Testis (tissue), 3 donors: Measurements from ENCODE around the gene SLC4A4. TPM values are rescaled to one million over a fixed set of nuclear protein-coding genes. Genes with fewer than 3 reads are reported as not detected.

Source experiments
- DNase-seq: peaks from one replicate; pipeline ENCODE4 v3.0.0-alpha.2; 2019
- H3K27ac ChIP-seq, 2 donors: fragments of 200-600 bp; sonication (generic); one replicate each; pipeline ENCODE4 v1.5.1; 2019
- H3K27me3 ChIP-seq: fragments of 200-600 bp; sonication (generic); one replicate; pipeline ENCODE4 v1.5.1; 2019
- H3K36me3 ChIP-seq: fragments of 200-600 bp; sonication (generic); one replicate; pipeline ENCODE4 v1.5.1; 2017; ENCODE audit warnings: low read depth; ENCODE audit errors: missing control alignments
- H3K4me1 ChIP-seq: fragments of 200-600 bp; sonication (generic); one replicate; pipeline ENCODE4 v1.5.1; 2019
- H3K4me3 ChIP-seq, 2 donors: fragments of 200-600 bp; sonication (generic); one replicate each; pipeline ENCODE4 v1.5.1; 2017 to 2019
- H3K9me3 ChIP-seq: fragments of 200-600 bp; sonication (generic); one replicate; pipeline ENCODE4 v1.5.1; 2017
- CTCF ChIP-seq, 3 experiments: fragments of 450-650 bp in 2 of 3; fragments of 200-600 bp in 1 of 3; sonication (generic) in 1 of 3; IDR thresholded peaks; one replicate each; pipeline ENCODE4 v1.5.1; 2016 to 2019; ENCODE audit warnings: antibody characterized with exemption in 3 of 3, mild to moderate bottlenecking in 2 of 3, moderate library complexity in 1 of 3
- POLR2A ChIP-seq: fragments of 450-650 bp; IDR thresholded peaks from one replicate; pipeline ENCODE4 v1.6.1; 2017; ENCODE audit warnings: antibody characterized with exemption, mild to moderate bottlenecking, moderate library complexity
- WGBS, 2 donors: methylation state at CpG; one replicate each; pipeline ENCODE4 v1.1.5; 2018; 5-methylcytosine and 5-hydroxymethylcytosine counted together
- intact Hi-C: fragments of 100-400 bp; cut with DNase I; formaldehyde crosslinking; loops from one replicate; pipeline ENCODE4 v1.15.1; 2023; ENCODE audit warnings: low total_unique reads
- polyA plus RNA-seq: library from polyadenylated mRNA; stranded (reverse); fragments of 350-450 nt; fragmentation: Illumina TruSeq; extraction: RNeasy Lipid Tissue Mini Kit (QIAGEN cat#74804); gene quantifications from one replicate; pipeline ENCODE4 v1.2.3, GENCODE V29; 2014; ENCODE audit warnings: low read depth, low replicate concordance; ENCODE audit not compliant: insufficient read depth
- total RNA-seq, 2 donors: library from RNA; depleted of rRNA; stranded (reverse); fragments of >200 nt; gene quantifications; one replicate each; pipeline ENCODE4 v1.2.3, GENCODE V29; 2016

The SLC4A4 gene
- total and polyA plus RNA-seq, 3 donors from 2014 or later, result 1.7 to 2.9 (median 2.2) TPM

- TF ChIP-seq POLR2A, result no peak
- no peak for TF ChIP-seq CTCF (IDR thresholded peaks at IDR 0.05)
- Histone ChIP-seq H3K27me3 (no peaks in the 10 kb centered on the region), H3K4me3 (no peak overlapping the region), H3K4me1 (no peaks in the 10 kb centered on the region), H3K27ac (no peak overlapping the region), H3K36me3 (no peaks in the 10 kb centered on the region), H3K9me3 (no peaks in the 10 kb centered on the region)
- intact Hi-C loops, result no loop called here
- no peak for DNase-seq
These were observed 159.8 kb downstream of the SLC4A4 start for GRCh38 chr4:71498625-71499024.

DNA sequence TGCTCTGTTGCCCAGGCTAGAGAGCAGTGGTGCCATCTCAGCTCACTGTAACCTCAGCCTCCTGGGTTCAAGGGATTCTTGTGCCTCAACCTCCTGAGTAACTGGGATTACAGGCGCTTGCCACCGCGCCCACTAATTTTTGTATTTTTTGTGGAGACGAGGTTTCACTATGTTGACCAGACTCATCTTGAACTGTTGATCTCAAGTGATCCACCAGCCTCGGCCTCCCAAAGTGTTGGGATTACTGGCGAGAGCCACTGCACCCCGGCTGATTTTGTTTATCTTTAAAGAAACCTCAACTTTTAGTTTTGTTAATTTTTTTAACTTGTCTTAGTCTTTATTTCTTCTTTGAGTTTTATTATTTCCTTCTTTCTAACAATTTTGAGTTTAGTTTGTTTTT lies 163.2 kb downstream of the SLC4A4 start:
- intact Hi-C loops, result no loop called here
- 94 to 95% methylated on average over 7 of the region's 7 CpGs for WGBS, 2 donors
- no peak for TF ChIP-seq CTCF (IDR thresholded peaks at IDR 0.05)
- no peak for TF ChIP-seq POLR2A
- DNase-seq, result no peak
- no peak overlapping the region for H3K27ac ChIP-seq
- H3K27me3 ChIP-seq, result no peaks in the 10 kb centered on the region
- no peak overlapping the region for H3K4me3 ChIP-seq
- H3K36me3 ChIP-seq, result no peaks in the 10 kb centered on the region
- no peaks in the 10 kb centered on the region for H3K9me3 ChIP-seq
- no peaks in the 10 kb centered on the region for H3K4me1 ChIP-seq

- WGBS, 2 donors, result 86 to 94% methylated on average over 1 to 2 of the region's 2 CpGs
- intact Hi-C loops, result no loop called here
- TF ChIP-seq CTCF (IDR thresholded peaks at IDR 0.05) (no peak), POLR2A (no peak)
- no peak overlapping the region for H3K4me3 ChIP-seq
- no peak for DNase-seq
- H3K4me1 ChIP-seq, result no peaks in the 10 kb centered on the region
- H3K27ac ChIP-seq, result no peak overlapping the region
- no peaks in the 10 kb centered on the region for H3K9me3 ChIP-seq
- no peaks in the 10 kb centered on the region for H3K27me3 ChIP-seq
- no peaks in the 10 kb centered on the region for H3K36me3 ChIP-seq
These were observed 179.6 kb downstream of the SLC4A4 start for GRCh38 chr4:71518283-71518989.

DNA sequence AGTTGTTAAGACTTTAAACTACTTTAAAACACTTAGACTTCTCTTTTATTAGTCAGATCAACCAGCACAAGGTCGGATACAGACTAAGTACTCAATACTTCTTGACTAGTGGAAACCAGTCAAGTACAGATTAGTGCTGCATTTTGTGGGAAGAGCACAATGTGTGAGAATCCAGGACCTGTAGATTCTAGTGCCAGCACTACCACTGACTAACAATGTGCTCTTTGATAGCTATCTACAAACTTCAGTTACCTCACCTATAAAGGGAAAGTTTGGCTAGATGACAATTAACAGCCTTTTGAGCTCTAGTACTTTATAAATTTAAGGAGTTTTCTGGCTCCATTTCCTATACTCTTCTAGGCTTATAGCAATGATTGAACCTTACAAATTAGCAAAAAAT lies 181.5 kb downstream of the SLC4A4 start:
- Histone ChIP-seq H3K9me3 (no peaks in the 10 kb centered on the region), H3K27me3 (no peaks in the 10 kb centered on the region), H3K4me3 (no peak overlapping the region), H3K27ac (no peak overlapping the region), H3K4me1 (no peaks in the 10 kb centered on the region), H3K36me3 (no peaks in the 10 kb centered on the region)
- intact Hi-C loops, result no loop called here
- no peak for DNase-seq
- TF ChIP-seq CTCF (IDR thresholded peaks at IDR 0.05) (no peak), POLR2A (no peak)
- WGBS, 2 donors, result 71 to 80% methylated on average over 1 of the region's 1 CpG

DNA sequence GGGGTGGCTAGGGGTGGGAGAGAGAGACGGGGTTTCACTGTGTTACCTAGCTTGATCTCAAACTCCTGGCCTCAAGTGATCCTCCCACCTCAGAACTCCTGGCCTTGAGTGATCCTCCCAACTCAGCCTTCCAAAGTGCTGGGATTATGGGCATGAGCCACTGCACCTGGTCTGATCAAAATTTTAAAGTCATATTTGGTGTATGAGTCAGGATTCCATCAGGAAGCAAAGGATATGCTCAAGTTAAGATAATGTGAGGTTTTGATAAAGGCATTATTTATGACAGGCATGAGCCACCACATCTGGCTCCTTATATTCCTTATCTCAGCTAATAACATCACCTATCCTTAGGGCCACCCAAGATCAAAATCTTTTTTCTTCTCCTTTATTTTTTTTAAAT lies 182.0 kb downstream of the SLC4A4 start:
- Histone ChIP-seq H3K4me3 (no peak overlapping the region), H3K27me3 (no peaks in the 10 kb centered on the region), H3K4me1 (no peaks in the 10 kb centered on the region), H3K27ac (no peak overlapping the region), H3K36me3 (no peaks in the 10 kb centered on the region), H3K9me3 (no peaks in the 10 kb centered on the region)
- intact Hi-C loops, result no loop called here
- no peak for TF ChIP-seq POLR2A
- no peak for TF ChIP-seq CTCF (IDR thresholded peaks at IDR 0.05)
- 58 to 62% methylated on average over 1 of the region's 1 CpG for WGBS, 2 donors
- no peak for DNase-seq
